ENCODE results near the gene AFAP1. TPM values are rescaled to one million over a fixed set of nuclear protein-coding genes. Genes with fewer than 3 reads are reported as not detected.

The AFAP1 gene
- total and polyA plus RNA-seq, 2 donors (not counting 1 experiment from before 2014, with no cell fraction given): 0.03 to 0.44 TPM

GRCh38 chr4:7779432-7779768, 160.3 kb downstream of the AFAP1 start:
- Histone ChIP-seq H3K36me3 (replicated peaks in 1 of 2; ENCODE audit: control extremely low read depth in 1 of 2, control insufficient read depth in 1 of 2, extremely low read depth in 1 of 2, insufficient read depth in 2 of 2, low read length in 1 of 2) (no peaks in the 10 kb centered on the region), H4K20me1 (ENCODE audit: control insufficient read depth, insufficient read depth, low read length, poor library complexity, severe bottlenecking) (no peaks in the 10 kb centered on the region), H2AFZ (ENCODE audit: insufficient read depth, low read depth, low read length, poor library complexity, severe bottlenecking) (no peak overlapping the region), H3K27ac (ENCODE audit: low read length in 2 of 2) (no peak overlapping the region), H3K4me2 (replicated peaks; ENCODE audit: low read depth, low read length, poor library complexity, severe bottlenecking) (no peak overlapping the region), H3K4me3 (ENCODE audit: control extremely low read depth in 1 of 5, extremely low read depth in 1 of 5, insufficient read depth in 1 of 5, low read depth in 2 of 5, low read length in 4 of 5) (no peak overlapping the region), H3K9ac (ENCODE audit: low read length) (no peak overlapping the region), H3K4me1 (ENCODE audit: control insufficient read depth in 2 of 2, insufficient read depth in 2 of 2, low read length in 2 of 2) (no peaks in the 10 kb centered on the region), H3K27me3 (replicated peaks in 1 of 4; ENCODE audit: control extremely low read depth in 1 of 4, control insufficient read depth in 3 of 4, insufficient read depth in 4 of 4, low read length in 3 of 4) (no peaks in the 10 kb centered on the region), H3K9me3 (ENCODE audit: control extremely low read depth in 1 of 3, control insufficient read depth in 2 of 3, insufficient read depth in 1 of 3, low read length in 2 of 3) (no peaks in the 10 kb centered on the region), H3K79me2 (ENCODE audit: control insufficient read depth, insufficient read depth, low read length) (no peaks in the 10 kb centered on the region)
- POLR2A ChIA-PET: no interaction called here
- DNase-seq: no peak
- no peak overlapping the region for H3K4me3 Mint-ChIP-seq
- ATAC-seq (ENCODE audit: low read depth): no peak
- TF ChIP-seq CTCF (IDR thresholded peaks at IDR 0.05): no peak
- CTCF ChIA-PET: no interaction called here
- no peaks in the 10 kb centered on the region for H3K4me1 Mint-ChIP-seq
- H3K27me3 Mint-ChIP-seq: no peaks in the 10 kb centered on the region
- H3K27ac Mint-ChIP-seq: no peak overlapping the region
- no peaks in the 10 kb centered on the region for H3K9me3 Mint-ChIP-seq (ENCODE audit: insufficient read depth)
- intact Hi-C loops (cut with micrococcal nuclease): no loop called here
- 87% methylated on average over 3 of the region's 5 CpGs for WGBS (ENCODE audit: insufficient coverage)

DNA sequence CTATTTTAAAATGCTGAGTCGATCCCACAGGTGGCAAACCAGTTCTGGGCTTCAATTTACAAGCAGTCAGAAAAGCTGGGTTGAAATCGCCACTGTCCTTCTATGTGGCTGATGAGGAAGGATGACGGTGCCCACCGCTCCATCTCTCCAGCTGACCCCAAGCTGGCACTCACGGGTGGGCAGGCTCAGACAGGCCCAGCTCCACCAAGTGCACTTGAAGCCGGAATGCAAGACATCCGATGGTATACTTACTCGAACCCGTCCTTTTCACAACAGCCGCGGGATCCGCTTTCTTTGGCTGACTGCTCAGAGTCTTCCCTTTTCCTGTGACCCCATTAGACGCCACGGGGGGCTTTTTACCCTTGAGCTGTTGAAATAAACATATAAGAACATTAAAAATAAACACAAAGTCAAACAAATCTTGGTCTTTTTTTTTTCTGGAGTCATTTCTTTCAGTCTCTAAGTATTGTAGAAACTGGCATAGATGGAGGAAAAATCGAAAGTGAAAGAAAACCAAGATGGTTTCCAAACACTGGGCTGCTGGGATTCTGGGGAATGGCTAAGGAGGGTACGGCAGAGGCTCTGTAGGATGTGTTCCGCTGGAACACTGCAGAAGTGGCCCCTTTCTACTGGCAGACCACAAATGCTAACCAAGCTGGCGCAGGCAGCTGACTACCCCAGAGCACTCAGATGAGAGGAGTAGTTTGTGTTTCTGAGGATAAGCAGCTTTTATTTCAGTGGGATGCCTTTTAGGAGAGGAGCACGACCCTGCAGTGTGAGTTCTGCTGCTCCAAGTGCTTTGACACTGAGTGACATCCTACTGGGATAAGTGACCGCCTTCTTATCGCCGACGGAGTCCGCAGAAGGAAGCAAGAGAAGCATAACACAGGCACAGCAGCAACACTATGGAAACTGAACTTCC, 160.9 kb downstream of the AFAP1 start:
- Histone ChIP-seq H4K20me1 (ENCODE audit: control insufficient read depth, insufficient read depth, low read length, poor library complexity, severe bottlenecking) (no peaks in the 10 kb centered on the region), H3K4me1 (ENCODE audit: control insufficient read depth in 2 of 2, insufficient read depth in 2 of 2, low read length in 2 of 2) (no peaks in the 10 kb centered on the region), H3K9me3 (ENCODE audit: control extremely low read depth in 1 of 3, control insufficient read depth in 2 of 3, insufficient read depth in 1 of 3, low read length in 2 of 3) (no peaks in the 10 kb centered on the region), H3K27ac (ENCODE audit: low read length in 2 of 2) (no peak overlapping the region), H3K4me2 (replicated peaks; ENCODE audit: low read depth, low read length, poor library complexity, severe bottlenecking) (no peak overlapping the region), H2AFZ (ENCODE audit: insufficient read depth, low read depth, low read length, poor library complexity, severe bottlenecking) (no peak overlapping the region), H3K4me3 (ENCODE audit: control extremely low read depth in 1 of 5, extremely low read depth in 1 of 5, insufficient read depth in 1 of 5, low read depth in 2 of 5, low read length in 4 of 5) (no peak overlapping the region), H3K27me3 (replicated peaks in 1 of 4; ENCODE audit: control extremely low read depth in 1 of 4, control insufficient read depth in 3 of 4, insufficient read depth in 4 of 4, low read length in 3 of 4) (no peaks in the 10 kb centered on the region), H3K9ac (ENCODE audit: low read length) (no peak overlapping the region), H3K79me2 (ENCODE audit: control insufficient read depth, insufficient read depth, low read length) (no peaks in the 10 kb centered on the region), H3K36me3 (replicated peaks in 1 of 2; ENCODE audit: control extremely low read depth in 1 of 2, control insufficient read depth in 1 of 2, extremely low read depth in 1 of 2, insufficient read depth in 2 of 2, low read length in 1 of 2) (no peaks in the 10 kb centered on the region)
- no peak for DNase-seq
- H3K27ac Mint-ChIP-seq: no peak overlapping the region
- ATAC-seq (ENCODE audit: low read depth): no peak
- intact Hi-C loops (cut with micrococcal nuclease): no loop called here
- 94% methylated on average over 21 of the region's 24 CpGs for WGBS (ENCODE audit: insufficient coverage)
- no peak overlapping the region for H3K4me3 Mint-ChIP-seq
- H3K9me3 Mint-ChIP-seq (ENCODE audit: insufficient read depth): no peaks in the 10 kb centered on the region
- CTCF ChIA-PET: no interaction called here
- H3K4me1 Mint-ChIP-seq: no peaks in the 10 kb centered on the region
- POLR2A ChIA-PET: no interaction called here
- H3K27me3 Mint-ChIP-seq: peaks cover under 1% of the 10 kb centered on the region
- no peak for TF ChIP-seq EZH2 (IDR thresholded peaks at IDR 0.05; ENCODE audit: borderline replicate concordance, insufficient read depth, low read depth, low read length, poor library complexity, severe bottlenecking)
- no peak for TF ChIP-seq CTCF (IDR thresholded peaks at IDR 0.05)

Data from B cell (primary cell).